Pancreas (tissue), 10 donors: Measurements from ENCODE around the gene FAM78A. TPM values are rescaled to one million over a fixed set of nuclear protein-coding genes. Genes with fewer than 3 reads are reported as not detected.

Experiments
- ATAC-seq, 4 donors: fragments of 200-7000 bp; cut with Tn5 transposase; one replicate each; pipeline versions ENCODE4 v1.8.0 to v1.9.1; 2020; ENCODE audit warnings: mild to moderate bottlenecking in 4 of 4, moderate library complexity in 4 of 4
- DNase-seq, 6 donors: peaks; one replicate each; pipeline ENCODE4 v3.0.0-alpha.2; 2020
- FAIRE-seq: peaks from 2 replicates; lab custom pipeline; 2012; peaks lifted over from hg19 to GRCh38; lab: Jason Lieb, UNC
- H3K27ac ChIP-seq, 4 donors: fragments of 200-600 bp; sonication (generic); 1 replicate in 3 of 4; 2 replicates in 1 of 4; pipeline versions ENCODE4 v1.5.0 to v1.8.0; 2020
- H3K27me3 ChIP-seq, 4 donors: fragments of 200-600 bp; one replicate each; pipeline ENCODE4 v1.8.0; 2021
- H3K36me3 ChIP-seq, 3 donors: fragments of 200-600 bp; sonication (generic) in 1 of 3; one replicate each; pipeline versions ENCODE4 v1.5.0 to v1.8.0; 2020 to 2021
- H3K4me1 ChIP-seq, 3 donors: fragments of 200-600 bp; one replicate each; pipeline ENCODE4 v1.8.0; 2021
- H3K4me3 ChIP-seq, 4 donors: fragments of 200-600 bp; sonication (generic) in 2 of 4; one replicate each; pipeline versions ENCODE4 v1.5.0 to v1.8.0; 2020 to 2021
- H3K9me3 ChIP-seq, 4 donors: fragments of 200-600 bp; one replicate each; pipeline ENCODE4 v1.8.0; 2021
- CTCF ChIP-seq, 4 donors: fragments of 200-600 bp; sonication (generic) in 3 of 4; IDR thresholded peaks; one replicate each; pipeline versions ENCODE4 v1.5.0 to v1.8.0; 2021; ENCODE audit warnings: antibody characterized with exemption in 4 of 4
- WGBS, 2 donors: extraction: QIAGEN DNeasy Blood & Tissue Kit; methylation state at CpG; one replicate each; pipeline ENCODE4 v1.1.7; 2013; 5-methylcytosine and 5-hydroxymethylcytosine counted together
- intact Hi-C, 3 donors: fragments of 100-400 bp; cut with DNase I; formaldehyde crosslinking; loops; one replicate each; pipeline versions ENCODE4 v1.11.1 to v1.14.2; 2022
- polyA plus RNA-seq, 2 donors: library from polyadenylated mRNA; stranded (reverse); fragments of 200-250 nt; gene quantifications; one replicate each; pipeline ENCODE4 v1.2.3, GENCODE V29; 2013
- total RNA-seq, 6 donors: library from RNA; stranded (reverse); fragmentation: NEBNext Ultra II Directional in 4 of 6; extraction: Animal tissue kit (Norgen Biotek cat#: 25700) in 4 of 6; gene quantifications; one replicate each; pipeline versions ENCODE4 v1.2.1 to v1.2.4, GENCODE V29; 2021 to 2023
- donor health status: healthy with polysubstance abuse.
- donor health status: DM: no; HTN: no; CAD: no; lungs with moderate emphysema.
- donor health status: DM: no; HTN: no; CAD: no.
- donor health status: control.
- donor health status: control.
- donor health status: Bipolar disorder and iron deficiency.
- donor health status: DM: yes; HTN: yes; CAD: no.
- donor health status: DM: no; HTN: no; CAD: no.
- donor health status: DM: no; HTN: no; CAD: no.
- donor health status: DM: yes; HTN: yes; CAD: no.

Gene FAM78A
- total and polyA plus RNA-seq, 8 donors: 0.37 to 3.9 (median 0.78) TPM

- 70 to 74% methylated on average over 17 of the region's 17 CpGs for WGBS, 2 donors
- no peak for FAIRE-seq
Measured at GRCh38 chr9:131281119-131281965, 5.0 kb upstream of the FAM78A start.

GRCh38 chr9:131280660-131281059 lies 4.3 kb upstream of the FAM78A start:
- no peak for DNase-seq
- no peak for ATAC-seq

More at GRCh38 chr9:131281119-131281965, 5.0 kb upstream of the FAM78A start:
- Histone ChIP-seq H3K27me3 (no peaks in the 10 kb centered on the region), H3K27ac (no peak overlapping the region), H3K4me3 (no peak overlapping the region), H3K36me3 (no peaks in the 10 kb centered on the region), H3K9me3 (no peaks in the 10 kb centered on the region), H3K4me1 (no peaks in the 10 kb centered on the region)
- intact Hi-C loops: no loop called here
- ATAC-seq: no peak
- no peak for DNase-seq
- no peak for TF ChIP-seq CTCF (IDR thresholded peaks at IDR 0.05)

GRCh38 chr9:131279863-131280570 lies 3.7 kb upstream of the FAM78A start:
- H3K36me3 ChIP-seq: no peaks in the 10 kb centered on the region
- no peak for TF ChIP-seq CTCF (IDR thresholded peaks at IDR 0.05)
- no peaks in the 10 kb centered on the region for H3K27me3 ChIP-seq
- intact Hi-C loops: no loop called here
- WGBS, 2 donors: 56 to 67% methylated on average over 19 of the region's 19 CpGs
- H3K27ac ChIP-seq: no peak overlapping the region
- DNase-seq: no peak
- ATAC-seq: no peak
- H3K4me1 ChIP-seq: no peaks in the 10 kb centered on the region
- no peaks in the 10 kb centered on the region for H3K9me3 ChIP-seq
- no peak overlapping the region for H3K4me3 ChIP-seq
- no peak for FAIRE-seq

More at GRCh38 chr9:131280660-131281059, 4.3 kb upstream of the FAM78A start:
- H3K27me3 ChIP-seq: no peaks in the 10 kb centered on the region
- intact Hi-C loops: no loop called here
- no peak overlapping the region for H3K4me3 ChIP-seq
- WGBS, 2 donors: 60 to 71% methylated on average over 3 of the region's 3 CpGs
- H3K36me3 ChIP-seq: no peaks in the 10 kb centered on the region
- no peaks in the 10 kb centered on the region for H3K4me1 ChIP-seq
- TF ChIP-seq CTCF (IDR thresholded peaks at IDR 0.05): no peak
- no peaks in the 10 kb centered on the region for H3K9me3 ChIP-seq
- no peak for FAIRE-seq
- H3K27ac ChIP-seq: no peak overlapping the region

GRCh38 chr9:131279196-131279862 lies 3.0 kb upstream of the FAM78A start:
- WGBS, 2 donors: 51% methylated on average over 11 of the region's 11 CpGs
- no peaks in the 10 kb centered on the region for H3K4me1 ChIP-seq
- ATAC-seq (no peak), DNase-seq (no peak), FAIRE-seq (no peak)
- H3K27me3 ChIP-seq: no peaks in the 10 kb centered on the region
- no peaks in the 10 kb centered on the region for H3K9me3 ChIP-seq
- H3K27ac ChIP-seq: no peak overlapping the region
- TF ChIP-seq CTCF (IDR thresholded peaks at IDR 0.05): no peak
- no peaks in the 10 kb centered on the region for H3K36me3 ChIP-seq
- intact Hi-C loops: no loop called here
- H3K4me3 ChIP-seq: no peak overlapping the region
